Trophoblast cell (in vitro differentiated cells and primary cell): ENCODE measurements around the gene ALKBH5.

Source experiments
- DNase-seq, 2 donors: peaks; one replicate each; pipeline ENCODE4 v3.0.0-alpha.2; 2016
- H2AFZ ChIP-seq: 2 replicates; pipeline ENCODE4 v1.6.1; 2013; ENCODE audit warnings: low read length, moderate library complexity, mild to moderate bottlenecking; ENCODE audit not compliant: insufficient read depth, poor library complexity
- H2AK5ac ChIP-seq: 2 replicates; pipeline ENCODE4 v1.6.1; 2013; ENCODE audit warnings: mild to moderate bottlenecking, low read length
- H2BK120ac ChIP-seq: 2 replicates; pipeline ENCODE4 v1.6.1; 2013; ENCODE audit warnings: low read length, mild to moderate bottlenecking, moderate library complexity; ENCODE audit not compliant: insufficient read depth, poor library complexity
- H2BK12ac ChIP-seq: 2 replicates; pipeline ENCODE4 v1.6.1; 2013; ENCODE audit warnings: mild to moderate bottlenecking, low read length, moderate library complexity
- H2BK5ac ChIP-seq: 2 replicates; pipeline ENCODE4 v1.6.1; 2013; ENCODE audit warnings: low read length, low read depth, moderate library complexity, mild to moderate bottlenecking; ENCODE audit not compliant: poor library complexity
- H3K14ac ChIP-seq: 2 replicates; pipeline ENCODE4 v1.6.1; 2013; ENCODE audit warnings: mild to moderate bottlenecking, low read length
- H3K18ac ChIP-seq: 2 replicates; pipeline ENCODE4 v1.6.1; 2013; ENCODE audit warnings: mild to moderate bottlenecking, low read length
- H3K23ac ChIP-seq: 2 replicates; pipeline ENCODE4 v1.6.1; 2013; ENCODE audit warnings: low read length
- H3K27ac ChIP-seq: 2 replicates; pipeline ENCODE4 v1.5.1; 2013; ENCODE audit warnings: low read depth, mild to moderate bottlenecking, inconsistent platforms, low read length, moderate library complexity
- H3K27me3 ChIP-seq: 2 replicates; pipeline ENCODE4 v1.6.1; 2013; ENCODE audit warnings: inconsistent platforms, mild to moderate bottlenecking, low read length, moderate library complexity; ENCODE audit not compliant: insufficient read depth
- H3K36me3 ChIP-seq, 2 experiments: 1 replicate in 1 of 2; 2 replicates in 1 of 2; pipeline ENCODE4 v1.6.1; 2013; ENCODE audit warnings: low read length in 2 of 2, mild to moderate bottlenecking in 2 of 2, moderate library complexity in 1 of 2; ENCODE audit not compliant: insufficient read depth in 2 of 2, control insufficient read depth in 1 of 2
- H3K4ac ChIP-seq: 2 replicates; pipeline ENCODE4 v1.6.1; 2013; ENCODE audit warnings: low read depth, mild to moderate bottlenecking, low read length, moderate library complexity
- H3K4me1 ChIP-seq, 2 experiments: 1 replicate in 1 of 2; 2 replicates in 1 of 2; pipeline ENCODE4 v1.6.1; 2013; ENCODE audit warnings: low read length in 2 of 2, mild to moderate bottlenecking in 2 of 2, moderate library complexity in 1 of 2; ENCODE audit not compliant: insufficient read depth in 2 of 2, control insufficient read depth in 1 of 2
- H3K4me2 ChIP-seq: 2 replicates; pipeline ENCODE4 v1.6.1; 2013; ENCODE audit warnings: inconsistent platforms, mild to moderate bottlenecking, low read length, moderate library complexity
- H3K4me3 ChIP-seq: 2 replicates; pipeline ENCODE4 v1.5.1; 2013; ENCODE audit warnings: mild to moderate bottlenecking, low read depth, low read length, inconsistent platforms
- H3K79me1 ChIP-seq: one replicate; pipeline ENCODE4 v1.6.1; 2013; ENCODE audit warnings: low read length
- H3K79me2 ChIP-seq: 2 replicates; pipeline ENCODE4 v1.6.1; 2013; ENCODE audit warnings: low read length, mild to moderate bottlenecking; ENCODE audit not compliant: control insufficient read depth, insufficient read depth, poor library complexity
- H3K9ac ChIP-seq: 2 replicates; pipeline ENCODE4 v1.6.1; 2013; ENCODE audit warnings: mild to moderate bottlenecking, low read length
- H3K9me3 ChIP-seq: 2 replicates; pipeline ENCODE4 v1.6.1; 2013; ENCODE audit warnings: low read depth, mild to moderate bottlenecking, control low read depth, inconsistent platforms, low read length; ENCODE audit not compliant: insufficient read depth
- H4K12ac ChIP-seq: 2 replicates; pipeline ENCODE4 v1.6.1; 2013; ENCODE audit warnings: low read depth, mild to moderate bottlenecking, low read length, moderate library complexity
- H4K8ac ChIP-seq: 2 replicates; pipeline ENCODE4 v1.6.1; 2013; ENCODE audit warnings: low read depth, mild to moderate bottlenecking, low read length, moderate library complexity
- H4K91ac ChIP-seq: one replicate; pipeline ENCODE4 v1.6.1; 2013; ENCODE audit warnings: low read depth, mild to moderate bottlenecking, low read length, moderate library complexity
- WGBS: extraction: QIAGEN DNeasy Blood & Tissue Kit; methylation state at CpG from one replicate; pipeline ENCODE4 v1.1.7; 2013; ENCODE audit warnings: missing lambda C conversion rate; ENCODE audit not compliant: insufficient read length, insufficient coverage; ENCODE audit errors: extremely low coverage; 5-methylcytosine and 5-hydroxymethylcytosine counted together

Gene ALKBH5

DNA sequence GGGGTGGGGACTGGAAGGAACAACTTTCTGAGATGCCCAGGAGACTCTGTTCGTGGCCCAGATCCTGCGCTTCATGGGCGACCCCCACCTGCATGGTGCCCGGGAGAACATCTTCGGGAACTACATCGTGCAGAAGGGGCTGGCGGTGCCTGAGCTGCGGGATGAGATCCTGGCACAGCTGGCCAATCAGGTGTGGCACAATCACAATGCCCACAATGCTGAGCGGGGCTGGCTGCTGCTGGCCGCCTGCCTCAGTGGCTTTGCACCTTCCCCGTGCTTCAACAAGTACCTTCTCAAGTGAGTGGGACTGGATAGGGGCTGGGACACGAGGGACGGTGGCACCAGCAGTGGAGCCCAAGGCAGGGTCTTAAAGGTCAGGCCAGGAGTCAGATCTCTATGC is 37.8 kb upstream of the ALKBH5 start:
- Histone ChIP-seq H2BK120ac (no peak overlapping the region), H3K36me3 (no peaks in the 10 kb centered on the region), H3K4me1 (peaks cover 0 to 2% of the 10 kb centered on the region in 2 experiments), H2AK5ac (no peak overlapping the region), H2BK5ac (no peak overlapping the region), H3K79me1 (no peaks in the 10 kb centered on the region), H3K4me2 (no peak overlapping the region), H3K4ac (no peak overlapping the region), H4K12ac (no peak overlapping the region), H3K27ac (no peak overlapping the region), H2BK12ac (no peak overlapping the region), H3K4me3 (no peak overlapping the region), H3K27me3 (no peaks in the 10 kb centered on the region), H3K79me2 (no peaks in the 10 kb centered on the region), H4K8ac (no peak overlapping the region), H3K9ac (no peak overlapping the region), H3K23ac (no peak overlapping the region), H3K18ac (no peak overlapping the region), H2AFZ (no peak overlapping the region), H3K9me3 (peaks cover 4% of the 10 kb centered on the region), H3K14ac (no peak overlapping the region), H4K91ac (no peak overlapping the region)
- WGBS: no CpG with 5 or more reads among the region's 13 CpGs
- DNase-seq: no peak

- no peak for DNase-seq
- H3K4me3 ChIP-seq: no peak overlapping the region
- no peak overlapping the region for H3K23ac ChIP-seq
- H2BK12ac ChIP-seq: no peak overlapping the region
- H4K12ac ChIP-seq: no peak overlapping the region
- no peak overlapping the region for H3K14ac ChIP-seq
- H2AK5ac ChIP-seq: no peak overlapping the region
- H2AFZ ChIP-seq: no peak overlapping the region
- peaks cover 4% of the 10 kb centered on the region for H3K9me3 ChIP-seq
- no peak overlapping the region for H4K91ac ChIP-seq
- H3K27me3 ChIP-seq: no peaks in the 10 kb centered on the region
- H3K79me1 ChIP-seq: no peaks in the 10 kb centered on the region
- no peak overlapping the region for H3K27ac ChIP-seq
- no peak overlapping the region for H2BK5ac ChIP-seq
- H3K4me1 ChIP-seq: peaks cover 0 to 2% of the 10 kb centered on the region in 2 experiments
- no peaks in the 10 kb centered on the region for H3K79me2 ChIP-seq
- H3K18ac ChIP-seq: no peak overlapping the region
- H3K9ac ChIP-seq: no peak overlapping the region
- H3K4ac ChIP-seq: no peak overlapping the region
- no peak overlapping the region for H3K4me2 ChIP-seq
- no peaks in the 10 kb centered on the region for H3K36me3 ChIP-seq
- H4K8ac ChIP-seq: no peak overlapping the region
- WGBS: no CpG with 5 or more reads among the region's 2 CpGs
- H2BK120ac ChIP-seq: no peak overlapping the region
Observed at GRCh38 chr17:18146259-18146658, 37.4 kb upstream of the ALKBH5 start.

- Histone ChIP-seq H3K4me1 (peaks cover 0 to 2% of the 10 kb centered on the region in 2 experiments), H3K36me3 (no peaks in the 10 kb centered on the region), H3K27ac (no peak overlapping the region), H3K27me3 (no peaks in the 10 kb centered on the region), H3K9ac (no peak overlapping the region), H3K14ac (no peak overlapping the region), H3K79me1 (no peaks in the 10 kb centered on the region), H3K23ac (no peak overlapping the region), H2AFZ (no peak overlapping the region), H4K91ac (no peak overlapping the region), H4K8ac (no peak overlapping the region), H3K18ac (no peak overlapping the region), H3K4ac (no peak overlapping the region), H2BK5ac (no peak overlapping the region), H2AK5ac (no peak overlapping the region), H3K79me2 (no peaks in the 10 kb centered on the region), H4K12ac (no peak overlapping the region), H3K9me3 (peaks cover 4% of the 10 kb centered on the region), H2BK12ac (no peak overlapping the region), H2BK120ac (no peak overlapping the region), H3K4me3 (no peak overlapping the region), H3K4me2 (no peak overlapping the region)
- DNase-seq: no peak
- no CpG with 5 or more reads among the region's 3 CpGs for whole genome bisulfite sequencing
Observed at GRCh38 chr17:18146980-18147379, 36.6 kb upstream of the ALKBH5 start.

GRCh38 chr17:18148586-18148985 is 35.0 kb upstream of the ALKBH5 start:
- H2BK12ac ChIP-seq: no peak overlapping the region
- peaks cover 2 to 5% of the 10 kb centered on the region in 2 experiments for H3K4me1 ChIP-seq
- H2AFZ ChIP-seq: no peak overlapping the region
- no CpG with 5 or more reads among the region's 7 CpGs for WGBS
- no peak overlapping the region for H4K12ac ChIP-seq
- no peak overlapping the region for H3K9ac ChIP-seq
- DNase-seq: no peak
- H3K27ac ChIP-seq: no peak overlapping the region
- no peaks in the 10 kb centered on the region for H3K36me3 ChIP-seq
- H3K27me3 ChIP-seq: no peaks in the 10 kb centered on the region
- H3K18ac ChIP-seq: no peak overlapping the region
- no peak overlapping the region for H3K14ac ChIP-seq
- H3K9me3 ChIP-seq: peaks cover 4% of the 10 kb centered on the region
- no peak overlapping the region for H2BK120ac ChIP-seq
- no peak overlapping the region for H3K4ac ChIP-seq
- peaks cover 2% of the 10 kb centered on the region for H3K79me1 ChIP-seq
- no peak overlapping the region for H3K4me2 ChIP-seq
- H3K4me3 ChIP-seq: no peak overlapping the region
- no peak overlapping the region for H3K23ac ChIP-seq
- H2BK5ac ChIP-seq: no peak overlapping the region
- H2AK5ac ChIP-seq: no peak overlapping the region
- H4K91ac ChIP-seq: no peak overlapping the region
- no peaks in the 10 kb centered on the region for H3K79me2 ChIP-seq
- no peak overlapping the region for H4K8ac ChIP-seq
